AG20443 (cell line): ENCODE data around the gene GPATCH3.
A peak's percentile ranks its signal among the peaks of the same experiment; 100 is the strongest.
"Not testable (repeated sequence)": the region's sequence is repeated elsewhere in the genome, so short reads cannot be mapped to it uniquely, and the experiment has no call there.

Source experiments
- DNase-seq: peaks from one replicate; pipeline ENCODE4 v3.0.0; 2012; ENCODE audit warnings: low spot score, mixed read lengths

The GPATCH3 gene

GRCh38 chr1:26900001-26900814, at the start of gene GPATCH3:
TSS of gene GPATCH3 (minus strand) at chr1:26900467. CDS start at chr1:26900442, 25 bp downstream.
- DNase-seq, result peak; percentile 95

GRCh38 chr1:26949926-26950319, 49.7 kb upstream of the GPATCH3 start:
- DNase-seq, result no peak

GRCh38 chr1:26949266-26949925, 49.1 kb upstream of the GPATCH3 start:
- peak; percentile 12 for DNase-seq

GRCh38 chr1:26948725-26949057, 48.4 kb upstream of the GPATCH3 start:
- not testable (repeated sequence) for DNase-seq

GRCh38 chr1:26946270-26946669, 46.0 kb upstream of the GPATCH3 start:
- DNase-seq, result no peak

- no peak for DNase-seq
Measured at GRCh38 chr1:26945728-26946127, 45.5 kb upstream of the GPATCH3 start.

- no peak for DNase-seq
Measured at GRCh38 chr1:26945138-26945537, 44.9 kb upstream of the GPATCH3 start.

- no peak for DNase-seq
Measured at GRCh38 chr1:26942656-26943055, 42.4 kb upstream of the GPATCH3 start.

- DNase-seq, result no peak
Measured at GRCh38 chr1:26941311-26941710, 41.0 kb upstream of the GPATCH3 start.

GRCh38 chr1:26938659-26939025, 38.4 kb upstream of the GPATCH3 start:
- DNase-seq, result no peak

GRCh38 chr1:26938004-26938658, 37.9 kb upstream of the GPATCH3 start:
- DNase-seq, result no peak

GRCh38 chr1:26936823-26937222, 36.6 kb upstream of the GPATCH3 start:
- no peak for DNase-seq

- no peak for DNase-seq
Measured at GRCh38 chr1:26932531-26932930, 32.3 kb upstream of the GPATCH3 start.

GRCh38 chr1:26923711-26924110, 23.4 kb upstream of the GPATCH3 start:
- no peak for DNase-seq

- DNase-seq, result no peak
Measured at GRCh38 chr1:26922901-26923300, 22.6 kb upstream of the GPATCH3 start.

GRCh38 chr1:26922431-26922729, 22.1 kb upstream of the GPATCH3 start:
- no peak for DNase-seq

GRCh38 chr1:26921540-26922430, 21.5 kb upstream of the GPATCH3 start, which contains the start of gene NUDC:
TSS of gene NUDC (plus strand) at chr1:26921743. CDS start at chr1:26921849, 106 bp downstream.
- DNase-seq, result peak; percentile 99

- DNase-seq, result no peak
Measured at GRCh38 chr1:26921126-26921539, 20.9 kb upstream of the GPATCH3 start.

- no peak for DNase-seq
Measured at GRCh38 chr1:26915204-26915842, 15.1 kb upstream of the GPATCH3 start.

- DNase-seq, result no peak
Measured at GRCh38 chr1:26913754-26914619, 13.7 kb upstream of the GPATCH3 start, which contains the start of gene NR0B2. TSS of gene NR0B2 (minus strand) at chr1:26913975. CDS start at chr1:26913940, 35 bp downstream.

- DNase-seq, result no peak
Measured at GRCh38 chr1:26913389-26913753, 13.1 kb upstream of the GPATCH3 start.
